ENCODE data around the gene ZNF280C. TPM values are rescaled to one million over a fixed set of nuclear protein-coding genes. Genes with fewer than 3 reads are reported as not detected.

ZNF280C gene
- total RNA-seq, 2 donors from 2014 or later, result 2.6 to 2.9 TPM

- intact Hi-C loops (cut with DNase I), result no loop called here
- H3K36me3 ChIP-seq (replicated peaks in 1 of 2; ENCODE audit: insufficient read depth in 1 of 2, low read depth in 2 of 2), result no peaks in the 10 kb centered on the region
- no peak for DNase-seq
- no peaks in the 10 kb centered on the region for H3K27me3 ChIP-seq
- no peak for TF ChIP-seq CTCF (IDR thresholded peaks at IDR 0.05)
- TF ChIP-seq POLR2A (IDR thresholded peaks at IDR 0.05), result no peak
- no peak overlapping the region for H3K27ac ChIP-seq
- H3K4me1 ChIP-seq, result peaks cover 3% of the 10 kb centered on the region
- 20 to 52% methylated on average over 1 to 3 of the region's 4 CpGs for WGBS, 2 donors
- H3K4me3 ChIP-seq, result no peak overlapping the region
- no peak for ATAC-seq
- no peaks in the 10 kb centered on the region for H3K9me3 ChIP-seq
Measured at GRCh38 chrX:130176942-130177341, 91.8 kb downstream of the ZNF280C start.

- ATAC-seq, result no peak
- Histone ChIP-seq H3K9me3 (no peaks in the 10 kb centered on the region), H3K27me3 (no peaks in the 10 kb centered on the region), H3K27ac (no peak overlapping the region), H3K4me1 (peaks cover 8% of the 10 kb centered on the region), H3K36me3 (replicated peaks in 1 of 2; ENCODE audit: insufficient read depth in 1 of 2, low read depth in 2 of 2) (no peaks in the 10 kb centered on the region), H3K4me3 (no peak overlapping the region)
- TF ChIP-seq POLR2A (IDR thresholded peaks at IDR 0.05), result no peak
- TF ChIP-seq CTCF (IDR thresholded peaks at IDR 0.05), result no peak
- DNase-seq, result no peak
- intact Hi-C loops (cut with DNase I), result no loop called here
Measured at GRCh38 chrX:130176354-130176776, 92.3 kb downstream of the ZNF280C start.

- H3K27ac ChIP-seq, result no peak overlapping the region
Measured at GRCh38 chrX:130174937-130175336, 93.8 kb downstream of the ZNF280C start.

GRCh38 chrX:130174045-130174704, 94.5 kb downstream of the ZNF280C start:
- H3K27me3 ChIP-seq, result no peaks in the 10 kb centered on the region
- H3K27ac ChIP-seq, result peak overlapping the region in 1 of 4 donors; percentile 52
- DNase-seq (peak in 1 of 4 donors; percentile 42), ATAC-seq (peak; percentile 47)
- 22 to 35% methylated on average over 1 to 10 of the region's 10 CpGs for WGBS, 2 donors
- no peaks in the 10 kb centered on the region for H3K36me3 ChIP-seq (replicated peaks in 1 of 2; ENCODE audit: insufficient read depth in 1 of 2, low read depth in 2 of 2)
- H3K9me3 ChIP-seq, result no peaks in the 10 kb centered on the region
- TF ChIP-seq POLR2A (IDR thresholded peaks at IDR 0.05) (no peak), CTCF (IDR thresholded peaks at IDR 0.05) (no peak)
- H3K4me1 ChIP-seq, result peaks cover 16% of the 10 kb centered on the region
- intact Hi-C loops (cut with DNase I), result no loop called here
- H3K4me3 ChIP-seq, result no peak overlapping the region

More at GRCh38 chrX:130174937-130175336, 93.8 kb downstream of the ZNF280C start:
- TF ChIP-seq POLR2A (IDR thresholded peaks at IDR 0.05) (no peak), CTCF (IDR thresholded peaks at IDR 0.05) (no peak)
- no peak for DNase-seq
- Histone ChIP-seq H3K4me1 (peaks cover 16% of the 10 kb centered on the region), H3K9me3 (no peaks in the 10 kb centered on the region), H3K27me3 (no peaks in the 10 kb centered on the region), H3K4me3 (no peak overlapping the region), H3K36me3 (replicated peaks in 1 of 2; ENCODE audit: insufficient read depth in 1 of 2, low read depth in 2 of 2) (no peaks in the 10 kb centered on the region)
- 86 to 93% methylated on average over 2 of the region's 2 CpGs for WGBS, 2 donors
- no peak for ATAC-seq
- intact Hi-C loops (cut with DNase I), result no loop called here

All from body of pancreas (tissue), 4 donors.